Brain microvascular endothelial cell (primary cell): Measurements from ENCODE around the gene NRM.
A peak's percentile ranks its signal among the peaks of the same experiment; 100 is the strongest.
"Not testable (repeated sequence)": the region's sequence is repeated elsewhere in the genome, so short reads cannot be mapped to it uniquely, and the experiment has no call there.

ENCODE experiments used
- DNase-seq: peaks from one replicate; pipeline ENCODE4 v3.0.0-alpha.2; 2020
- H3K27ac ChIP-seq: fragments of 250-450 bp; sonication (Bioruptor Pico); 2 replicates; pipeline ENCODE4 v1.5.1; 2020; ENCODE audit warnings: mild to moderate bottlenecking, moderate library complexity
- H3K27me3 ChIP-seq: fragments of 250-450 bp; sonication (Bioruptor Pico); replicated peaks from 2 replicates; pipeline ENCODE4 v1.5.1; 2020; ENCODE audit warnings: mild to moderate bottlenecking
- H3K36me3 ChIP-seq: fragments of 250-450 bp; sonication (Bioruptor Pico); replicated peaks from 2 replicates; pipeline ENCODE4 v1.5.1; 2020; ENCODE audit warnings: mild to moderate bottlenecking
- H3K4me3 ChIP-seq: 2 replicates; pipeline ENCODE4 v1.5.1; 2011; ENCODE audit warnings: low read depth, mild to moderate bottlenecking, control low read depth, low read length, moderate library complexity
- CTCF ChIP-seq: IDR thresholded peaks from 2 replicates; pipeline ENCODE4 v1.5.1; 2011; ENCODE audit warnings: low read depth, mild to moderate bottlenecking, moderate library complexity, low read length, control low read depth, inconsistent platforms; ENCODE audit errors: missing control alignments
- in situ Hi-C: cut with HindIII; loops from 2 replicates; pipeline ENCODE4 v1.10.0; 2017; ENCODE audit warnings: low sequenced_read_pairs, low pct_ligation_motif_present

NRM gene

GRCh38 chr6:30724906-30725667 lies 34.3 kb upstream of the NRM start:
- no peak for TF ChIP-seq CTCF
- DNase-seq: no peak
- Histone ChIP-seq H3K4me3 (peak overlapping the region; percentile 10), H3K27me3 (no peaks in the 10 kb centered on the region), H3K36me3 (peaks cover 56% of the 10 kb centered on the region), H3K27ac (no peak overlapping the region)
- in situ Hi-C loops: no loop called here

- in situ Hi-C loops: not testable (repeated sequence)
- H3K36me3 ChIP-seq: peaks cover 52% of the 10 kb centered on the region
- TF ChIP-seq CTCF: peak; percentile 27
Measured at GRCh38 chr6:30723843-30724741, 33.3 kb upstream of the NRM start.

GRCh38 chr6:30723159-30723842 lies 32.5 kb upstream of the NRM start:
- DNase-seq, H3K27me3 ChIP-seq, in situ Hi-C loops: not testable (repeated sequence)
- Histone ChIP-seq H3K4me3 (peak overlapping the region; percentile 77), H3K36me3 (peaks cover 52% of the 10 kb centered on the region), H3K27ac (peak overlapping the region; percentile 7)

More at GRCh38 chr6:30723843-30724741, 33.3 kb upstream of the NRM start:
- not testable (repeated sequence) for H3K27ac ChIP-seq, H3K27me3 ChIP-seq, DNase-seq
- peak overlapping the region; percentile 77 for H3K4me3 ChIP-seq

- DNase-seq: peak; percentile 75
- Histone ChIP-seq H3K36me3 (peaks cover 52% of the 10 kb centered on the region), H3K27me3 (no peaks in the 10 kb centered on the region), H3K27ac (peak overlapping the region; percentile 86), H3K4me3 (peak overlapping the region; percentile 77)
- in situ Hi-C loops: no loop called here
- peak; percentile 94 for TF ChIP-seq CTCF
Measured at GRCh38 chr6:30722280-30723112, 31.7 kb upstream of the NRM start.

GRCh38 chr6:30722025-30722279 lies 31.2 kb upstream of the NRM start:
- H3K27ac ChIP-seq: peak overlapping the region; percentile 86
- DNase-seq, in situ Hi-C loops, H3K27me3 ChIP-seq: not testable (repeated sequence)
- peaks cover 50% of the 10 kb centered on the region for H3K36me3 ChIP-seq
- peak overlapping the region; percentile 77 for H3K4me3 ChIP-seq

GRCh38 chr6:30721198-30722024 lies 30.6 kb upstream of the NRM start:
- Histone ChIP-seq H3K27me3 (no peaks in the 10 kb centered on the region), H3K36me3 (peaks cover 50% of the 10 kb centered on the region), H3K27ac (peak overlapping the region; percentile 86), H3K4me3 (peak overlapping the region; percentile 77)
- DNase-seq: peak; percentile 72
- TF ChIP-seq CTCF: peak; percentile 16
- in situ Hi-C loops: no loop called here
